ENCODE data around the gene BLVRA. TPM values are rescaled to one million over a fixed set of nuclear protein-coding genes. Genes with fewer than 3 reads are reported as not detected.
"Not testable (repeated sequence)": the region's sequence is repeated elsewhere in the genome, so short reads cannot be mapped to it uniquely, and the experiment has no call there.

Gene BLVRA
- total RNA-seq, 6 experiments from 2014 or later, result 29.0 to 43.9 (median 36.0) TPM

DNA sequence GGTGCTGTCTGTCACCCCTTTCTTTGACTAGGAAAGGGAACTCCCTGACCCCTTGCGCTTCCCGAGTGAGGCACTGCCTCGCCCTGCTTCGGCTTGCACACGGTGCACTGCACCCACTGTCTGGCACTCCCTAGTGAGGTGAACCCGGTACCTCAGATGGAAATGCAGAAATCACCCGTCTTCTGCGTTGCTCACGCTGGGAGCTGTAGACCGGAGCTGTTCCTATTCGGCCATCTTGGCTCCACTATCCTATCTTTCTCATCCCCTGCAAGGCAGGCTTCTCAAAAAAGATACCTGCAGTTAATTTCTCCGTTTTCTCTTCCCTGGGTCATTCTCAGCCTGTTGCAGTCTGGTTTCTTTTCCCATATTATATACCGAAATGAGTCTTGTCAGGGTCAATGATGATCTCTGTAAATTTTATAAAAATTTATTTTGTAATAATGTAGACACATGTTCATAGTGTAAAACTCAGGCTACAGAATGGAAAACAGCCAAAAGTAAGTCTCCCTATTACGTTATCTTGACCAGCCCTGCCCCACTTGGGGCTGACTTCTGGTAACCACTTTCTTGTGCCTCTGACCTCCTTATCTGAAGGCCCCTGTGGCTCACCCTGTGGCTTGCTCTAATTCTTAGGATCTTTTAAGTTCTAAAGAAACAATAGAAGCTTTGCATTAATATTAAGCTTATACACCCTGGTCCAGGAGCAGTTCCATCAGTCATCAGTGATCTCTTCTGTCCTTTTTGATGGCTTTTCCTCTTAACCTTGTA is 20.7 kb downstream of the BLVRA start:
- no peak for DNase-seq
- no peak overlapping the region for H3K4me3 Mint-ChIP-seq
- TF ChIP-seq, protein P1, sequence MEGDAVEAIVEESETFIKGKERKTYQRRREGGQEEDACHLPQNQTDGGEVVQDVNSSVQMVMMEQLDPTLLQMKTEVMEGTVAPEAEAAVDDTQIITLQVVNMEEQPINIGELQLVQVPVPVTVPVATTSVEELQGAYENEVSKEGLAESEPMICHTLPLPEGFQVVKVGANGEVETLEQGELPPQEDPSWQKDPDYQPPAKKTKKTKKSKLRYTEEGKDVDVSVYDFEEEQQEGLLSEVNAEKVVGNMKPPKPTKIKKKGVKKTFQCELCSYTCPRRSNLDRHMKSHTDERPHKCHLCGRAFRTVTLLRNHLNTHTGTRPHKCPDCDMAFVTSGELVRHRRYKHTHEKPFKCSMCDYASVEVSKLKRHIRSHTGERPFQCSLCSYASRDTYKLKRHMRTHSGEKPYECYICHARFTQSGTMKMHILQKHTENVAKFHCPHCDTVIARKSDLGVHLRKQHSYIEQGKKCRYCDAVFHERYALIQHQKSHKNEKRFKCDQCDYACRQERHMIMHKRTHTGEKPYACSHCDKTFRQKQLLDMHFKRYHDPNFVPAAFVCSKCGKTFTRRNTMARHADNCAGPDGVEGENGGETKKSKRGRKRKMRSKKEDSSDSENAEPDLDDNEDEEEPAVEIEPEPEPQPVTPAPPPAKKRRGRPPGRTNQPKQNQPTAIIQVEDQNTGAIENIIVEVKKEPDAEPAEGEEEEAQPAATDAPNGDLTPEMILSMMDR (IDR thresholded peaks at IDR 0.05), result no peak
- peaks cover 6% of the 10 kb centered on the region for H3K9me3 Mint-ChIP-seq
- H3K27ac Mint-ChIP-seq, result no peak overlapping the region
- peaks cover 26% of the 10 kb centered on the region for H3K4me1 Mint-ChIP-seq (ENCODE audit: low read depth)
- peaks cover 1% of the 10 kb centered on the region; the same call in 1 of the 2 replicates for H3K27me3 Mint-ChIP-seq (ENCODE audit: insufficient read depth)
- H3K36me3 Mint-ChIP-seq (ENCODE audit: low read depth), result peaks cover 15% of the 10 kb centered on the region

DNA sequence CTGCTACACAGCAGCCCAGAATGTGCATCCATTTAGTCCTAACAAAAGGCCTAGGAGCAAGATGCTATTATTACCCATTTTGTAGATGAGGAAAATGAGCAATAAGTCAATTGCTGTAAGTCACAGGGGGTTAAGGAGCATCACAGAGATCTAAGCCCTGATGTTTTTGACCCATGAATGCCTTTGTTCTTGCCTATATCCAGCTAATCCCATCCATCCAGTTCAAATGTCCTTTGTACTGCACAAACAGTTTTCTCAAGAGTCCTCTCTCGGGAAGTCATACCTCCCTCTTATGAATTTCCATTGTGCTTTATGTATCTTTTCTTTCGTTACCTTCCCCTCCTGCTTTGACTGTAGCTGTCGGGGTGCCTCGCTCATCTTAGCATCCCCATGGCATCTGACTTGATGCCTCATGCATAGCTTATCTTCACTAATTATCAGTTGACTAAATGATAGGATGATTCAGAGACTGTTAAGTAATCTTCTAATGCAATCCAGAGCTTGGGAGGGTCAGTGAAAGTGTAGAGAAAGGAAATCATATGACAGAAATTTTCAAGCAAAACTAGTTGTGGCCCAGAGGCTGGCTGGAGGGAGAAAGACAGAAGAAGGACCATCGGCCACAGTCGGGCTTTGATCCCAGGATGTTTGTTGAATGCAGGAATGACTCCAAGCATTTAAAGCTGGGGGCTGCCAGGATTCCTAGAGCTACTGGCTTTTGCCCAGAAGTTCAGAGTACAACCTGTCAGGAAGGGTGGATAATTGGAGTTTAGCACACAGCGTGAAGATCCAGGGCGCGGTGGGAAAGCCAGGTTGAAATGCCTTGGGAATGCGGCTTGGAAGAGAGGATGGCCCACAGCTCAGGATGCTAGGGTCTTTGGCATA is 23.5 kb downstream of the BLVRA start:
- H3K27ac Mint-ChIP-seq, result peak overlapping the region; percentile 52
- H3K27me3 Mint-ChIP-seq (ENCODE audit: insufficient read depth), result peaks cover 1% of the 10 kb centered on the region; the same call in 1 of the 2 replicates
- H3K9me3 Mint-ChIP-seq, result peaks cover 6% of the 10 kb centered on the region
- DNase-seq, result peak; percentile 70
- TF ChIP-seq, protein P1 (IDR thresholded peaks at IDR 0.05), result no peak
- H3K4me3 Mint-ChIP-seq, result peak overlapping the region; percentile 41
- H3K4me1 Mint-ChIP-seq (ENCODE audit: low read depth), result peaks cover 43% of the 10 kb centered on the region
- peaks cover 15% of the 10 kb centered on the region for H3K36me3 Mint-ChIP-seq (ENCODE audit: low read depth)

DNA sequence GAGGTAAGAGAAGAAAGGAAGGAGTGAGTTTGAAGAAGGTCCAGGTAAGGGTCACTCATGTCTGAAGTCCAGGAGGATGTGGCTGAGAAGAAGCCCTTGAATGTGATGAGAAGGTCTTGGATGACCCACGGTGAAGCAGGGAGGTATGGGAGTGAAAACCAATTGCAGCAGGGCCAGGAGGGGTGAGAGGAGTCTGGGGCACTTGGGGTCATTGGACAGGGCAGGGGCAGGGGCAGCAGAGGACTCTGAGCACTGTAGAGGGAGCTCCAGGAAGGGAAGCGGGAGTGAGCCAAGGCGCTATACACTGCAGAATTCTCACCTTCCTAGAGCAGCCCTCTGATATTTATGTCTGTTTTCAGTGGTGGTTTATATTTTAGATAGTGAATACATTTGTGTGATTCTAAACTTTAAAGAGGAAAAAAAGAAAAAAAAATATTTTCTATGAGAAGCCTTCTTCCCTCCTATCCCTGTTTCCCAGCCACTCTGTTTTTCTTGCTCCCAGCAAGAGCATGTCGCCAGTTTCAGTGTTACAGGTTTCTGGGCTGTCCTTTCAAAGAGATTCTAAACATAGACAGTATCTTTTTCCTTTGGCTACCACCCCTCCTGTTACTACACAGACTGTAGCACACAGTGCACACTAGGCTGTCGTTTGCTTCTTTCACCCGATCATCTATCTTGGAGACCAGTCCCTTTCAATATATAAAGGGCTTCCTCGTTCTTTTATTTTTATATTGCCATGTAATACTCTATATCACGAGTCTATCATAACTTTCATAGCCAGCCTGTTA is 24.5 kb downstream of the BLVRA start:
- Mint-ChIP-seq H3K36me3 (ENCODE audit: low read depth) (peaks cover 8% of the 10 kb centered on the region), H3K9me3 (peaks cover 6% of the 10 kb centered on the region), H3K27ac (peak overlapping the region; percentile 52; the same call in 1 of the 2 replicates), H3K27me3 (ENCODE audit: insufficient read depth) (peaks cover 1% of the 10 kb centered on the region; the same call in 1 of the 2 replicates), H3K4me1 (ENCODE audit: low read depth) (peaks cover 43% of the 10 kb centered on the region), H3K4me3 (no peak overlapping the region)
- DNase-seq, result no peak
- TF ChIP-seq, protein P1 (IDR thresholded peaks at IDR 0.05), result no peak

DNA sequence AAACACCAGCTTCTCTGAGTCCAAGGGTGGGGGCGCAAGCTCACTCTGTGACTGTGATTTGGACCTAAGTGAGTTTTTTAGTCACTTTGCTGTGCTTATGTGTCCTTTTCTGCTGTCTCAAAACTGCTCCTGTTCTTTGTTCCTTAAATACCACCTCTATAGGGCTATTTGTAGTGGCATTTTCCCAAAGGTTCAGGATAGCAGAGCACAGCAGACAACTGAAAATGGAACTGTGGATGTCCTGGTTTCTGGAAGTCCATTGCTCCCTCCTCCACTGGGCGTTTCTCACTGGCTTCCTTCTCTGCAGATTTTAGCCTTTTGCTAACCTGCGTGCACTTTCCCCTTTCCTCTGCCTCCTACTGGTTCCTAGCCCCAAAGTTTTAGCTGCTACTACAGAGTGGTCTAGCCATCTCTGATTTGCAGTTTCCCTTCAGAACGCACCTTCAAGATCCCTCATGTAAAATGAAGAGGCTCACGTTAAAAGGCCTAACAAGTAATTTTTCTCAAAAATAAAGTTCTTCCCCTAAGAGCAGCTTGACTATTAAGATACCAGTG is 25.6 kb downstream of the BLVRA start:
- no peak for DNase-seq
- Mint-ChIP-seq H3K36me3 (ENCODE audit: low read depth) (peaks cover 9% of the 10 kb centered on the region), H3K4me1 (ENCODE audit: low read depth) (peaks cover 43% of the 10 kb centered on the region), H3K9me3 (peaks cover 3% of the 10 kb centered on the region), H3K27me3 (ENCODE audit: insufficient read depth) (peaks cover 1% of the 10 kb centered on the region; the same call in 1 of the 2 replicates), H3K4me3 (no peak overlapping the region), H3K27ac (no peak overlapping the region)
- TF ChIP-seq, protein P1 (IDR thresholded peaks at IDR 0.05), result no peak

DNA sequence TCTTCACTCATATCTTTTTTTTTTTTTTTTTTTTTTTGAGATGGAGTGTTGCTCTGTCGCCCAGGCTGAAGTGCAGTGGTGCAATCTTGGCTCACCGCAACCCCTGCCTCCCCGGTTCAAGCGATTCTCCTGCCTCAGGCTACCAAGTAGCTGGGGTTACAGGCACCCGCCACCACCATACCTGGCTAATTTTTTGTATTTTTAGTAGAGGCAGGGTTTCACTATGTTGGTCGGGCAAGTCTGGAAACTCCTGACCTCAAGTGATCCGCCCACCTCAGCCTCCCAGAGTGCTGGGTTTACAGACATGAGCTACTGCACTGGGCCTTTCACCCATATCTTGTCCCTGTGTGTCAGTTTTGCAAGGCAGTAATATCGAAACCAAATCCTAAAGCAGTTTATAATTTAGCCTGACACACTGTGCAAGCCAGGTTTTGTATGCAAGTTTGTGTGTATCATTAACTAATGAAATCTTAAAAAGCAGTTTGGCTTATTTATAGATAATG is 26.2 kb downstream of the BLVRA start:
- H3K27ac Mint-ChIP-seq; H3K36me3 Mint-ChIP-seq (ENCODE audit: low read depth); H3K27me3 Mint-ChIP-seq (ENCODE audit: insufficient read depth); DNase-seq; H3K4me3 Mint-ChIP-seq; H3K9me3 Mint-ChIP-seq: not testable (repeated sequence)
- peaks cover 43% of the 10 kb centered on the region for H3K4me1 Mint-ChIP-seq (ENCODE audit: low read depth)

All from HFFc6 (cell line).